ENCODE measurements around the gene CYP51A1.

DNA sequence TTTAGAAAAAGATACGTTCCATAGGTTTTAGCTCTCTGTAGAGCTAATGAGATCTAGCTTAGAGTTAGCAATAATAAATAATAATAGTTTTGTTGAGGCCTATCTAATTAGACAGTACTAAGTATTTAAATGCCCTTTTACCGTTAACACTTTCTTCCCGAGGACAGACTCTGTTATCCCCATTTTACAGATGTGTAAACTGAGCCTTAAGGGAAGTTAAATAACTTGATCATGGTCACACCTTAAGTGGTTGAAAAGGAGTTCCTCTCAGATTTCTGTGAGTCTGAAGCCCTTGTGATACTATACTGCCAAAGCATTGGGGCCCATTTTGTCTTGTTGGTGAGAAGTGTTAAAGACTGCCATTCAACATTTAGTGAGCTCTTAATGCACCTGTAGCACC is 61.6 kb downstream of the CYP51A1 start:
- TF ChIP-seq ZNF383 (CRISPR knock-in tag; IDR thresholded peaks at IDR 0.05; ENCODE audit: borderline replicate concordance) (no peak), KDM4B (CRISPR knock-in tag; IDR thresholded peaks at IDR 0.05) (no peak), JUND (CRISPR knock-in tag; IDR thresholded peaks at IDR 0.05) (no peak)

Measured in HepG2 (cell line).